DMS79 (cell line): ENCODE results near the gene SPEF1.

Experiments used
- DNase-seq: peaks from one replicate; lab custom pipeline; 2025; lab: John Stamatoyannopoulos, UW

SPEF1 gene

GRCh38 chr20:3729811-3730540 lies 51.3 kb downstream of the SPEF1 start:
- DNase-seq = no peak

DNA sequence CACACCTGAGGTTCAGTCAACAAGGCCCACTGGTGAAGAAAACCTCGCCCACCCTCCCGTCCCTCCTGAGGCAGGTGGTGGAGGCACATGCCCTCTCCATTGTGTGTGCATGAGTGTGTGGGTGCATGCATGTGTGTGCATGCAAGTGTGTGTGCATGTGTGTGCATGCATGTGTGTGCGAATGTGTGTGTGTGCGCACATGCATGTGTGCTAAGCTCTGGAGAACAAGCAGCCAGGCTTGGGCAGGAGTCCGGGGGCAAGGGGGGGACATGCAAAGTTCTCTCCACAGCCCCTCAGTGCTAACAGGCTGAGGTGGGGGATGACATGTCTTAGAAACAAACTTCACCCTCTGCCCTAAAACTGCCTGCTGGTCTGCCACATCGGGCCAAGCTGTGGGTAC lies 51.9 kb downstream of the SPEF1 start:
- no peak for DNase-seq

DNA sequence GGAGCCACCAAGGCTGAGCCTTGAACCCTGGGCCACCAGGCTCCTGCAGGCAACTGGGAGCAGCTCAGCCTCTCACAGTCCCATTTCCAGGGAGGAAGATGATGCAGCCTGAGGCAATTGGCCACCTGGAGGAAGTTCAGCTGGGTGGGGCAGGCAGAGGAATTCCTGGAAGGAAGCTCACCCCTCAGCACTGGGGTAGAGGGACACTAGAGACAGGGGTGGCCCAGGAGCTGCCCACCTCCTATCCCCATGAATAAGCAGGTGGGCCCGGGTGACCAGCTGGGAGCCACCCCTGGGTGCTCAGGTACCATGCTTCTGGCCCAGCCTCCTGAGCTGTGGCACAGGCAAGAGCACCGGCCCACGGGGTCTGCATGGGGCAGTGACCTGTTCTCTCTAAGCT lies 52.4 kb downstream of the SPEF1 start:
- no peak for DNase-seq

- no peak for DNase-seq
Observed at GRCh38 chr20:3728354-3728753, 52.9 kb downstream of the SPEF1 start.
